IMR-90 (cell line): ENCODE measurements around the gene CHTF8. TPM values are rescaled to one million over a fixed set of nuclear protein-coding genes. Genes with fewer than 3 reads are reported as not detected.

Source experiments
- ATAC-seq: fragments of 200-7000 bp; cut with Tn5 transposase; 2 replicates; pipeline ENCODE4 v1.9.1; 2020; ENCODE audit warnings: low read depth, mild to moderate bottlenecking, moderate library complexity
- BruUV-seq: library from RNA; stranded (reverse); fragments of 400-500 nt; replicated peaks from 2 replicates; lab custom pipeline; 2021; lab: Mats Ljungman, UMichigan
- CTCF ChIA-PET: fragments of 300-600 bp; formaldehyde crosslinking; extraction: SDS; loops from one replicate; lab custom pipeline; 2021; ENCODE audit warnings: antibody characterized with exemption; lab: Yijun Ruan, JAX
- POLR2A ChIA-PET: fragments of 300-600 bp; sonication (Branson Sonifier 250); formaldehyde crosslinking; loops from one replicate; lab custom pipeline; 2022; ENCODE audit warnings: antibody characterized with exemption; ENCODE audit not compliant: unreplicated experiment; lab: Charles Lee
- DNase-seq: peaks from one replicate; pipeline ENCODE4 v3.0.0; 2013
- H2AFZ ChIP-seq: replicated peaks from 2 replicates; pipeline ENCODE3; 2013; ENCODE audit warnings: low read length, mild to moderate bottlenecking; ENCODE audit not compliant: poor library complexity
- H2AK5ac ChIP-seq: 2 replicates; pipeline ENCODE4 v1.6.1; 2013; ENCODE audit warnings: low read depth, low read length, inconsistent platforms
- H2AK9ac ChIP-seq: replicated peaks from 2 replicates; pipeline ENCODE3; 2013; ENCODE audit warnings: mild to moderate bottlenecking, low read depth, low read length, moderate library complexity; ENCODE audit not compliant: poor library complexity
- H2BK120ac ChIP-seq: 2 replicates; pipeline ENCODE4 v1.6.1; 2013; ENCODE audit warnings: low read depth, low read length, inconsistent platforms
- H2BK15ac ChIP-seq: 3 replicates; pipeline ENCODE4 v1.6.1; 2013; ENCODE audit warnings: low read depth, low read length, inconsistent platforms
- H2BK20ac ChIP-seq: 2 replicates; pipeline ENCODE4 v1.6.1; 2013; ENCODE audit warnings: low read depth, mild to moderate bottlenecking, inconsistent platforms, low read length, moderate library complexity
- H2BK5ac ChIP-seq: 2 replicates; pipeline ENCODE4 v1.6.1; 2013; ENCODE audit warnings: mild to moderate bottlenecking, low read depth, low read length, inconsistent platforms; ENCODE audit not compliant: poor library complexity, severe bottlenecking
- H3K14ac ChIP-seq: replicated peaks from 2 replicates; pipeline ENCODE4 v1.6.1; 2013; ENCODE audit warnings: low read depth, low read length, inconsistent platforms
- H3K18ac ChIP-seq: 2 replicates; pipeline ENCODE4 v1.6.1; 2013; ENCODE audit warnings: low read depth, low read length, control low read depth
- H3K23ac ChIP-seq: 2 replicates; pipeline ENCODE4 v1.6.1; 2013; ENCODE audit warnings: low read depth, low read length, inconsistent platforms
- H3K27ac ChIP-seq: 2 replicates; pipeline ENCODE4 v1.5.1; 2013; ENCODE audit warnings: mild to moderate bottlenecking, control low read depth, low read length; ENCODE audit not compliant: insufficient read depth
- H3K27me3 ChIP-seq: 2 replicates; pipeline ENCODE4 v1.6.1; 2013; ENCODE audit warnings: low read length; ENCODE audit not compliant: control insufficient read depth, insufficient read depth
- H3K36me3 ChIP-seq: 2 replicates; pipeline ENCODE4 v1.6.1; 2013; ENCODE audit warnings: low read length, mixed read lengths; ENCODE audit not compliant: control insufficient read depth, insufficient read depth
- H3K4ac ChIP-seq: 2 replicates; pipeline ENCODE4 v1.6.1; 2013; ENCODE audit warnings: low read depth, low read length, inconsistent platforms
- H3K4me1 ChIP-seq: 2 replicates; pipeline ENCODE4 v1.6.1; 2013; ENCODE audit warnings: low read length, mixed read lengths; ENCODE audit not compliant: control insufficient read depth, insufficient read depth
- H3K4me2 ChIP-seq: 2 replicates; pipeline ENCODE4 v1.6.1; 2013; ENCODE audit warnings: low read depth, mild to moderate bottlenecking, control low read depth, low read length, moderate library complexity
- H3K4me3 ChIP-seq: 2 replicates; pipeline ENCODE4 v1.5.1; 2013; ENCODE audit warnings: low read depth, mild to moderate bottlenecking, control low read depth, low read length, moderate library complexity; ENCODE audit not compliant: insufficient read depth
- H3K56ac ChIP-seq: 2 replicates; pipeline ENCODE4 v1.6.1; 2013; ENCODE audit warnings: low read length, inconsistent platforms; ENCODE audit not compliant: insufficient read depth; ENCODE audit errors: extremely low read depth
- H3K79me1 ChIP-seq, 2 experiments: 2 replicates each; pipeline ENCODE4 v1.6.1; 2013; ENCODE audit warnings: low read length in 2 of 2, inconsistent platforms in 1 of 2, low read depth in 1 of 2
- H3K9ac ChIP-seq: 2 replicates; pipeline ENCODE4 v1.6.1; 2013; ENCODE audit warnings: low read depth, low read length, control low read depth
- H3K9me1 ChIP-seq: 2 replicates; pipeline ENCODE4 v1.6.1; 2013; ENCODE audit warnings: low read length, inconsistent platforms; ENCODE audit not compliant: insufficient read depth
- H3K9me3 ChIP-seq: 2 replicates; pipeline ENCODE4 v1.6.1; 2013; ENCODE audit warnings: low read length; ENCODE audit not compliant: control insufficient read depth, insufficient read depth
- H4K20me1 ChIP-seq: 2 replicates; pipeline ENCODE4 v1.6.1; 2013; ENCODE audit warnings: low read length, inconsistent platforms; ENCODE audit not compliant: insufficient read depth
- H4K5ac ChIP-seq: 2 replicates; pipeline ENCODE4 v1.6.1; 2013; ENCODE audit warnings: mild to moderate bottlenecking, low read depth, low read length, control low read depth
- H4K8ac ChIP-seq, 2 experiments: 2 replicates each; pipeline ENCODE4 v1.6.1; 2013; ENCODE audit warnings: low read depth in 2 of 2, low read length in 2 of 2, control low read depth in 1 of 2, inconsistent platforms in 1 of 2
- H4K91ac ChIP-seq: 2 replicates; pipeline ENCODE4 v1.6.1; 2013; ENCODE audit warnings: low read depth, low read length, inconsistent platforms; ENCODE audit not compliant: insufficient read depth
- WGBS, 2 experiments: methylation state at CpG; one replicate each; pipeline versions ENCODE4 v1.1.5 to v1.1.7; 2013; ENCODE audit warnings: missing lambda C conversion rate in 2 of 2; ENCODE audit not compliant: insufficient read length in 1 of 2; ENCODE audit errors: extremely low coverage in 2 of 2; 5-methylcytosine and 5-hydroxymethylcytosine counted together
- dilution Hi-C: fragments of 300-500 bp; cut with HindIII; formaldehyde crosslinking; loops from one replicate; pipeline ENCODE4 v1.14.3; 2018; ENCODE audit warnings: low sequenced_read_pairs; ENCODE audit not compliant: unreplicated experiment
- in situ Hi-C: fragments of 300-500 bp; cut with MboI; formaldehyde crosslinking; loops from 3 replicates; pipeline ENCODE4 v1.14.3; 2019; ENCODE audit warnings: low sequenced_read_pairs, inconsistent platforms, mixed read lengths
- intact Hi-C: fragments of 100-400 bp; cut with micrococcal nuclease; formaldehyde crosslinking; loops from 2 replicates; pipeline ENCODE4 v1.10.0; 2022
- polyA plus RNA-seq, 3 experiments: library from polyadenylated mRNA; depleted of rRNA; stranded (reverse); fragments of >200 nt; gene quantifications; 2 replicates each; pipeline ENCODE4 v1.2.3, GENCODE V29; 2012; ENCODE audit warnings: low replicate concordance in 1 of 3
- total RNA-seq: library from RNA; depleted of rRNA; stranded (reverse); fragments of >200 nt; gene quantifications from 2 replicates; pipeline ENCODE4 v1.2.3, GENCODE V29; 2012
- TF ChIP-seq, protein P1 (sequence below): fragments of 150-350 bp; IDR thresholded peaks from 2 replicates; pipeline ENCODE4 v1.6.1; 2017; ENCODE audit warnings: mild to moderate bottlenecking, antibody characterized with exemption, low read length, low read depth

CHTF8 gene
- total and polyA plus RNA-seq, 2 of the 4 experiments (the other 2 are of a cell fraction), result 47.1 to 122 TPM

GRCh38 chr16:69087161-69087581, 45.2 kb downstream of the CHTF8 start:
- no TSS peak for BruUV-seq
- no peak overlapping the region for H2AK9ac ChIP-seq
- dilution Hi-C loops (no loop called here), intact Hi-C loops (no loop called here), in situ Hi-C loops (no loop called here)
- ATAC-seq (no peak), DNase-seq (no peak)
- H3K27ac ChIP-seq, result no peak overlapping the region
- H4K20me1 ChIP-seq, result no peaks in the 10 kb centered on the region
- no peak overlapping the region for H4K5ac ChIP-seq
- H3K4ac ChIP-seq, result no peak overlapping the region
- H2AFZ ChIP-seq, result no peak overlapping the region
- H4K91ac ChIP-seq, result no peak overlapping the region
- no peak overlapping the region for H2BK20ac ChIP-seq
- no peak overlapping the region for H3K18ac ChIP-seq
- H3K14ac ChIP-seq, result no peak overlapping the region
- no peaks in the 10 kb centered on the region for H3K9me3 ChIP-seq
- no peaks in the 10 kb centered on the region for H3K27me3 ChIP-seq
- H2BK120ac ChIP-seq, result no peak overlapping the region
- H2BK5ac ChIP-seq, result no peak overlapping the region
- 100% methylated on average over 1 of the region's 3 CpGs; no CpG with 5 or more reads in 1 of the 2 experiments for WGBS, 2 experiments
- H3K23ac ChIP-seq, result no peak overlapping the region
- no peaks in the 10 kb centered on the region for H3K36me3 ChIP-seq
- ChIA-PET POLR2A (no interaction called here), CTCF (no interaction called here)
- no peak overlapping the region for H2AK5ac ChIP-seq
- H2BK15ac ChIP-seq, result no peak overlapping the region
- H3K56ac ChIP-seq, result no peak overlapping the region
- H3K9me1 ChIP-seq, result peaks cover 10% of the 10 kb centered on the region
- H3K79me1 ChIP-seq, result no peaks in the 10 kb centered on the region
- no peak overlapping the region for H3K9ac ChIP-seq
- H3K4me1 ChIP-seq, result peaks cover 10% of the 10 kb centered on the region
- TF ChIP-seq, protein P1, sequence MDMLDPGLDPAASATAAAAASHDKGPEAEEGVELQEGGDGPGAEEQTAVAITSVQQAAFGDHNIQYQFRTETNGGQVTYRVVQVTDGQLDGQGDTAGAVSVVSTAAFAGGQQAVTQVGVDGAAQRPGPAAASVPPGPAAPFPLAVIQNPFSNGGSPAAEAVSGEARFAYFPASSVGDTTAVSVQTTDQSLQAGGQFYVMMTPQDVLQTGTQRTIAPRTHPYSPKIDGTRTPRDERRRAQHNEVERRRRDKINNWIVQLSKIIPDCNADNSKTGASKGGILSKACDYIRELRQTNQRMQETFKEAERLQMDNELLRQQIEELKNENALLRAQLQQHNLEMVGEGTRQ, result no peak
- no peak overlapping the region for H3K4me2 ChIP-seq
- H4K8ac ChIP-seq, result no peak overlapping the region
- H3K4me3 ChIP-seq, result no peak overlapping the region
